Measurements from ENCODE around the gene GPR78.

DNA sequence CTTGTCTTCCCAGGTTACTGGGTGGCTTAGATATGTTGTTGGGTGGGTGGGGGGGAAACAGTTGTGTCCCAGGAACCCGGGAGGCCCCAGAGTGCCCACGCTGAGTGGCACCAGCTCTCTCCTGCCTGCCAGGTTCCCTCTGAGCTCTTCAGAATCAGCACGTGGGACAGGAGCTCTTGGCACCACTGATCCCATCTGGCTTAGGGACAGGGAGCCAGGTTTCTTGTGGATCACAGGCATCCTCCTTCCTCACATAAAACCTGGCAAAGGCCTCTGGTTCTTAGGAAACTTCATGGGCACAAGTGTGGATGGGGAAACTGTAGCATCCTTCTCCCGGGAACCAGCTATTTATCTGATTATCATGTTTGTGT, 3.4 kb downstream of the GPR78 start:
- no peak for TF ChIP-seq POLR2AphosphoS5 (IDR thresholded peaks at IDR 0.05; ENCODE audit: low read depth, low read length)
- TF ChIP-seq, protein P1, sequence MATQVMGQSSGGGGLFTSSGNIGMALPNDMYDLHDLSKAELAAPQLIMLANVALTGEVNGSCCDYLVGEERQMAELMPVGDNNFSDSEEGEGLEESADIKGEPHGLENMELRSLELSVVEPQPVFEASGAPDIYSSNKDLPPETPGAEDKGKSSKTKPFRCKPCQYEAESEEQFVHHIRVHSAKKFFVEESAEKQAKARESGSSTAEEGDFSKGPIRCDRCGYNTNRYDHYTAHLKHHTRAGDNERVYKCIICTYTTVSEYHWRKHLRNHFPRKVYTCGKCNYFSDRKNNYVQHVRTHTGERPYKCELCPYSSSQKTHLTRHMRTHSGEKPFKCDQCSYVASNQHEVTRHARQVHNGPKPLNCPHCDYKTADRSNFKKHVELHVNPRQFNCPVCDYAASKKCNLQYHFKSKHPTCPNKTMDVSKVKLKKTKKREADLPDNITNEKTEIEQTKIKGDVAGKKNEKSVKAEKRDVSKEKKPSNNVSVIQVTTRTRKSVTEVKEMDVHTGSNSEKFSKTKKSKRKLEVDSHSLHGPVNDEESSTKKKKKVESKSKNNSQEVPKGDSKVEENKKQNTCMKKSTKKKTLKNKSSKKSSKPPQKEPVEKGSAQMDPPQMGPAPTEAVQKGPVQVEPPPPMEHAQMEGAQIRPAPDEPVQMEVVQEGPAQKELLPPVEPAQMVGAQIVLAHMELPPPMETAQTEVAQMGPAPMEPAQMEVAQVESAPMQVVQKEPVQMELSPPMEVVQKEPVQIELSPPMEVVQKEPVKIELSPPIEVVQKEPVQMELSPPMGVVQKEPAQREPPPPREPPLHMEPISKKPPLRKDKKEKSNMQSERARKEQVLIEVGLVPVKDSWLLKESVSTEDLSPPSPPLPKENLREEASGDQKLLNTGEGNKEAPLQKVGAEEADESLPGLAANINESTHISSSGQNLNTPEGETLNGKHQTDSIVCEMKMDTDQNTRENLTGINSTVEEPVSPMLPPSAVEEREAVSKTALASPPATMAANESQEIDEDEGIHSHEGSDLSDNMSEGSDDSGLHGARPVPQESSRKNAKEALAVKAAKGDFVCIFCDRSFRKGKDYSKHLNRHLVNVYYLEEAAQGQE (IDR thresholded peaks at IDR 0.05; ENCODE audit: insufficient read depth in 1 of 2, low read depth in 2 of 2, low read length in 2 of 2): no peak
- no peak for TF ChIP-seq SIN3A (IDR thresholded peaks at IDR 0.05; ENCODE audit: borderline replicate concordance, insufficient read depth, low read length)
- TF ChIP-seq TAF1 (IDR thresholded peaks at IDR 0.05; ENCODE audit: borderline replicate concordance, insufficient read depth, low read length): no peak

Data from PFSK-1 (cell line).